Effector CD4-positive, alpha-beta T cell (primary cell): ENCODE measurements around the gene SLIT3.

Experiments
- DNase-seq: peaks from one replicate; pipeline ENCODE4 v3.0.0-alpha.2; 2020

The SLIT3 gene

GRCh38 chr5:169299191-169299662 is 1.7 kb downstream of the SLIT3 start:
- DNase-seq, result no peak

GRCh38 chr5:169298193-169298592 is 2.7 kb downstream of the SLIT3 start:
- DNase-seq, result no peak

- DNase-seq, result no peak
These were observed 4.4 kb downstream of the SLIT3 start for GRCh38 chr5:169296419-169297143.

GRCh38 chr5:169295306-169295705 is 5.6 kb downstream of the SLIT3 start:
- no peak for DNase-seq

- DNase-seq, result no peak
These were observed 6.3 kb downstream of the SLIT3 start for GRCh38 chr5:169294621-169295020.

GRCh38 chr5:169291877-169292276 is 9.1 kb downstream of the SLIT3 start:
- DNase-seq, result no peak

GRCh38 chr5:169290895-169291294 is 10.0 kb downstream of the SLIT3 start:
- no peak for DNase-seq

GRCh38 chr5:169289520-169289919 is 11.4 kb downstream of the SLIT3 start:
- no peak for DNase-seq

GRCh38 chr5:169288066-169288930 is 12.6 kb downstream of the SLIT3 start:
- DNase-seq, result no peak

- no peak for DNase-seq
These were observed 13.4 kb downstream of the SLIT3 start for GRCh38 chr5:169287529-169287928.

- no peak for DNase-seq
These were observed 14.2 kb downstream of the SLIT3 start for GRCh38 chr5:169286572-169287300.

GRCh38 chr5:169283887-169284286 is 17.1 kb downstream of the SLIT3 start:
- no peak for DNase-seq

GRCh38 chr5:169281625-169282024 is 19.3 kb downstream of the SLIT3 start:
- DNase-seq, result no peak

- DNase-seq, result no peak
These were observed 20.2 kb downstream of the SLIT3 start for GRCh38 chr5:169280696-169281095.

GRCh38 chr5:169280286-169280685 is 20.7 kb downstream of the SLIT3 start:
- DNase-seq, result no peak

GRCh38 chr5:169279125-169279524 is 21.8 kb downstream of the SLIT3 start:
- DNase-seq, result no peak

- DNase-seq, result no peak
These were observed 27.1 kb downstream of the SLIT3 start for GRCh38 chr5:169273881-169274280.

GRCh38 chr5:169273451-169273850 is 27.5 kb downstream of the SLIT3 start:
- DNase-seq, result no peak

GRCh38 chr5:169272731-169273427 is 28.1 kb downstream of the SLIT3 start:
- no peak for DNase-seq

GRCh38 chr5:169272111-169272510 is 28.8 kb downstream of the SLIT3 start:
- no peak for DNase-seq

- no peak for DNase-seq
These were observed 30.1 kb downstream of the SLIT3 start for GRCh38 chr5:169270827-169271226.

- DNase-seq, result no peak
These were observed 32.9 kb downstream of the SLIT3 start for GRCh38 chr5:169268019-169268418.

GRCh38 chr5:169265888-169266287 is 35.1 kb downstream of the SLIT3 start:
- no peak for DNase-seq
